Measurements from ENCODE around the gene CDCA4.
"Not testable (repeated sequence)": the region's sequence is repeated elsewhere in the genome, so short reads cannot be mapped to it uniquely, and the experiment has no call there.

The CDCA4 gene

DNA sequence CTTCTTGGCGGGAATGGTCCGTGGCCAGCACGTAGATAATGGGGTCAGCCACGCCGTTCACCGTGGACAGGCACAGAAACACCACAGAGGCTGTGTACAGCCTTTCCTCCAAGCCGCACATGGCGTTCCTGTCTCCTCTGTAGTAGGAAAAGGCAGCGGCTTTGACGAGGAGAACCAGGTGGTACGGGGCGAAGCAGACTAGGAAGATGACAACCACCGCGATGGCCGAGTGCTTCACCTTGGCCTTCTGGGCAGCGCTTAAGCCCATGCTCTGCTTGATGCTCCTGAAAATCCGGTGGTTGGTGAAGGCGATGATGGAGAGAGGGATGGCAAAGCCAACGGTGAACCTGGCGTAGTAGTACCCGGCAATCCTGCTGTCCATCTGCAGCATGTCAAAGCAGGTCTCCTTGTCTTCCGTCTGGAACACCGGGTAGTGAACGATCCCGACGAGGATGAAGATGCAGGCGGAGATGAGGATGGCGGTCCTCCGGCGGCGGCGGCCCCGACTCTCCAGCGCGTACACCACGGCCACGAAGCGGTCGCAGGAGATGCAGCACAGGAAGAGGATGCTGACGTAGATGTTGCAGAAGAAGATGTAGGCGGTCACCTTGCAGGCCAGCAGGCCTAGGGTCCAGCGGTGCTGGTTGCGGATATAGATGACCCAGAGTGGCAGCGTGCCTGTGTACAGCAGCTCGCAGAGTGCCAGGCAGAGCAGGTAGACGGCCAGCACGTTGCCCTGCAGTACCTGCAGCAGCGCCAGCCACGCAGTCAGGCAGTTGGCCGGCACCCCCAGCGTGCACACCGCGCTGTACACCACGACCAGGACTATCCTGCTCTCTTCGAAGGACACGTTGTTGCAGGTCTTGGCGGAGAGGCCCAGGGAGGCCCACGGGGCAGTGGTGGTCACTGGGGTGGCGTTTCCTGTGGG is 30.6 kb upstream of the CDCA4 start:
- H3K4me3 ChIP-seq (ENCODE audit: low read length) = no peak overlapping the region
- TF ChIP-seq ZNF274 (IDR thresholded peaks at IDR 0.05; ENCODE audit: low read depth, low read length) = no peak

DNA sequence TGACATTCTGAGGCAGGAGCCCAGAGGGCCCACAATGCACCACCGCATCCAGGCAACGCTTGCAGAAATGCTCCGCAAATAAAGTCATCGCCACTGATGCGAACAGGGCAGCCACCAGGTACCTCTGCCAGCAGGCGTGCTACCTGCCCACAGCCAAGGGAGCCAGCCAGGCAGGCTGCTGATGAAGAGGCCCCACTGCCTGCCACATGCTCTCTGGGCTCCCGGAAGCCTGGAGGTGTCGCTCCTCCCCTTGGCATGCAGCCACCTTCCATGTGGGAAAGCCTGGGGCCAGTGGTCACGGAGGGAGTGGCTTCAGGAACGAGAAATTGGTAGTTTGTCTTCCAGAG is 29.6 kb upstream of the CDCA4 start:
- no peak overlapping the region for H3K4me3 ChIP-seq (ENCODE audit: low read length)
- TF ChIP-seq ZNF274 (IDR thresholded peaks at IDR 0.05; ENCODE audit: low read depth, low read length) = no peak

DNA sequence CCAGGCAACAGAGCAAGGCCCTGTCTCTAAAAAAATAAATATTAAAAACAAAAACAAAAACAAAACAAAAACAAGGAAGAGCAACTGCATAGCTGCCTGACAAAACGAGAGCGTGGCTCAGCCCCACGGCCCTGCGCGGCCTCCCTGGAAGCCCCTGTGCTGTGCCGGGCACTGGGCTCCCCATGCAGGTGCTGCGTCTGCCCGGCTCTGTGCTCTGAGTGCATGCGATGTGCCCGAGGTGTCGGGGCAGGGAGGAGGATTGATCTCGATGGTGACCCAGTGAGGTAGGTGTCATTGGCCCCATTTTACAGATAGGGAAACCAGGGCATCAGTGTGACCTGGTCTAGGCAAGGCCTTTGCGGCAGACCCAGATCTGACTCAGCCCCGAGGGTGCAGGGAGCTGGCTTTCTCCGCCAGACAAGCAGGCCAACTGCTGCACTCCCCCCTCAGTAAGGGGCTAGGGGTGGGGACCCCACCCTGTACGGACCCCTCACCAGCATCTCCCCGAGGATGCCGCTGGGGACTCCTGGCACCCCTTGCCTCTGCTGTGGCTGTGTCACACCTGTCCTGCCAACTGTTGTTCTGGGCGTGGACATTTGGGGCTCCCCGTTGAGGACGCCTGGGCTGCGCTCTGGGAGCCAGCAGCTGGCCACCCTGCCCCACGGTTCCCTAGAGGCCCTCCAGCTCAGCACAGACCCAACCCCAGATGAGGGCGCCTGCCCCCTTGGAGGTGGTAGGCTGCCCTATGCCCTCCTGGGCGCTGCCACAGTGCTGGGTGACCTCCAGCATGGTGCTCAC is 29.1 kb upstream of the CDCA4 start:
- no peak for TF ChIP-seq ZNF274 (IDR thresholded peaks at IDR 0.05; ENCODE audit: low read depth, low read length)

DNA sequence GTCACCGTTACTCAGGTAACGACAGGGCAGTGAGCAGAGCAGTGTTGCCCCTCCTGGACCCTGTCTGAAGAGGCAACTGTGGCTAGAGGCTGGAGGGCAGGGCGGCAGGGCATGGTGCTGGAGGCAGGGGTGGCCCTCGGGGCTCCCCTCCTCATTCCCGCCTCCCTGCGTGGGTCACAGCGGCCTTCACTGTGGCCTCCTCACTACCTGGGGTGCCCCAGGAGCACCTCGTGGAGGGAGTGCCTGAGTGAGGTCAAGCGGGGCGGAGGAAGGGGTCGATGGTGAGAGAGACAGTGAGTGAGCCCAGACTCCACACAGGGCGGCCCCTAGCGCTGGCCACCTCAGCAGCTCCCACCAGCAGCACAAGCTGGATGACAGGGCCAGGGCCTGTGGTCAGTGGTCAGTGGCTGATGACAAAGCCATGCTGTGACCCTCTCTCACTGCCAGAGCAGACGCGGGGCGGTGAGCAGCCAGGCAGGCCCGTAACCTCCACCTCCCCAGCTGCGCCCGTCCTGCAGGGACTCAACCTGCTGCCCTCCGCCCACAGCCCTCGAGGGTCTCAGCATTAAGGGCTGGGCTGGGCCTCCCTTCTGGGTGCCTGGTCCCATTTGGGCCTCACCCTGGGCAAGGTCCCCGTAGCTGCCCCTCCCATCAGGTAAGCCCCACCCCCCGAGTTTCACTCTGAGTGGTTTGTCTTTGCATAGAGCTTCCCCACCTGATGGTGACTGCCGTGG is 26.6 kb upstream of the CDCA4 start:
- no peak for TF ChIP-seq ZNF274 (IDR thresholded peaks at IDR 0.05; ENCODE audit: low read depth, low read length)
- no peak overlapping the region for H3K4me3 ChIP-seq (ENCODE audit: low read length)

More for the DNA sequence above, 29.1 kb upstream of the CDCA4 start:
- H3K4me3 ChIP-seq (ENCODE audit: low read length) = no peak overlapping the region

DNA sequence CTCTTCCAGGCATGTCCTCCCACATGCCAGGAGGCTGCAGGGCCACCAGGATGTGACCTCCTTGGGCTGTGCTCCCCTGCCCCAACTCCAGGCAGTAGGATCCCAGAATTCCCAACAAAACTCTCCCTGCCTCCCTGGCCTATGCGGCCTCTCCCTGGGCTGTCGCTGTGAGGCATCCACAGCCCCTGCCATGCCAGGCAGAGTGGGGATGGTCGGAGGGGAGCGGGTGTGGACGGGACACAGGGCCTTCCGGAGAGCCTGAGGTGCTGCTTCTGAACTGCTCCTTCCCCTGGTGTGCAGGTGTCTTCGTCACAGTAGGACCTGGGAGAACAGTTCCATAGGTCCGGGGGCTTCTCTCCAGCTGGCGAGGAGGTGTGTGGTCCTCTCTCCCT is 26.0 kb upstream of the CDCA4 start:
- no peak overlapping the region for H3K4me3 ChIP-seq (ENCODE audit: low read length)
- TF ChIP-seq ZNF274 (IDR thresholded peaks at IDR 0.05; ENCODE audit: low read depth, low read length) = no peak

GRCh38 chr14:105045710-105046326 is 24.9 kb upstream of the CDCA4 start:
- no peak overlapping the region for H3K4me3 ChIP-seq (ENCODE audit: low read length)
- TF ChIP-seq ZNF274 (IDR thresholded peaks at IDR 0.05; ENCODE audit: low read depth, low read length) = no peak

DNA sequence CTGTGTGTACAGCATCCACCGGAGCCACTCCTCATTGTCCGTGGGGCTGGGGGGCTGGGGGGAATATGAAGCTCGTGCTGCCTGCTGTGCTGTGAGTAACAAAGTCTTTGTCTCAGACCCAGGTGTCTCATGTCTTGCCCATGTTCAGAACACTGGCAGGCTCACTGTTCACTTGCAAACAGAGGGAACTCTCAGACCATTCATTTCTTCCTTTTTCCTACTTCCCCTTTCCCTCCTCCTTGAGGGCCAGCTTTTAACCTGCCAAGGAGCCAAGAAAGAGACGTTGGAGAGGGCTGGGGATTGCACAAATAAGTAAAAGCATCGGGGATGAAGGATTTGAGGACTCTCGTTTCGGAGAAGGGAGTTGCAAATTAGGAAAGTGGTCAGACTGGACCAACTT is 22.8 kb upstream of the CDCA4 start:
- H3K4me3 ChIP-seq (ENCODE audit: low read length) = no peak overlapping the region
- no peak for TF ChIP-seq ZNF274 (IDR thresholded peaks at IDR 0.05; ENCODE audit: low read depth, low read length)

DNA sequence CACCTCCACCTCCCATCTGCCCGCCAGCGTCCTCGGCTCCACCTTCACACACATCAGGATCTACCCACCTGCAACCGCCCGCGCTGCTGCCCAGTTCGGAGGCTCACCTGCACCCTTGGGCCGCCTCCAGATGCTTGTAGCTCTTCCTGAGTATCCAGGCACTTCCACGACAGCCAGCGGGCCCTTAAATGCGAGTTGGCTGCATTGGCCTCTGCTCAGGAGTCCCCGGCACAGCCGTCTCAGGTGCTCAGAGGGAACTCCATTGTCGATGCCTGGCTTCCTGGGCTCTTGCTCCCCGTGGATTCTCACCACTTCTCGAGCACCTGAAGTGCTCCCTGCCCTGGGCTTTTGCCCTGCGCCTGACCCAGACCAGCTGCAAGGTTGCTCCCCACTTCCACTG is 21.9 kb upstream of the CDCA4 start:
- no peak overlapping the region for H3K4me3 ChIP-seq (ENCODE audit: low read length)
- no peak for TF ChIP-seq ZNF274 (IDR thresholded peaks at IDR 0.05; ENCODE audit: low read depth, low read length)

- no peak overlapping the region for H3K4me3 ChIP-seq (ENCODE audit: low read length)
- TF ChIP-seq ZNF274 (IDR thresholded peaks at IDR 0.05; ENCODE audit: low read depth, low read length) = no peak
These were observed 21.2 kb upstream of the CDCA4 start for GRCh38 chr14:105041841-105042765.

GRCh38 chr14:105039458-105040205 is 18.7 kb upstream of the CDCA4 start:
- no peak overlapping the region for H3K4me3 ChIP-seq (ENCODE audit: low read length)
- no peak for TF ChIP-seq ZNF274 (IDR thresholded peaks at IDR 0.05; ENCODE audit: low read depth, low read length)

DNA sequence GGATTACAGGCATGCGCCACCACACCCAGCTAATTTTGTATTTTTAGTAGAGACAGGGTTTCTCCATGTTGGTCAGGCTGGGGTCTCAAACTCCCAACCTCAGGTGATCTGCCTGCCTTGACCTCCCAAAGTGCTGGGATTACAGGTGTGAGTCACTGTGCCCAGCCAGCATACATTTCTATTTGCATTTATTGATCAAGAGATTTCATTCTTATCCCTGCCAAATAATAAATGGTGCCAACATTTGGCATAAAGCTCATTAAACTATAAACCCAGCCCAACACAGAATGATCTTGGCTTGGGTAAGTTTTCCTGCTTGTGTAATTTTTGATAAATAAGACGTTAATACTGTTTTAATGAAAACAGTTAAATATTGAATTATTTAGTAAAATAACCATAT is 14.7 kb upstream of the CDCA4 start:
- not testable (repeated sequence) for H3K4me3 ChIP-seq (ENCODE audit: low read length)

DNA sequence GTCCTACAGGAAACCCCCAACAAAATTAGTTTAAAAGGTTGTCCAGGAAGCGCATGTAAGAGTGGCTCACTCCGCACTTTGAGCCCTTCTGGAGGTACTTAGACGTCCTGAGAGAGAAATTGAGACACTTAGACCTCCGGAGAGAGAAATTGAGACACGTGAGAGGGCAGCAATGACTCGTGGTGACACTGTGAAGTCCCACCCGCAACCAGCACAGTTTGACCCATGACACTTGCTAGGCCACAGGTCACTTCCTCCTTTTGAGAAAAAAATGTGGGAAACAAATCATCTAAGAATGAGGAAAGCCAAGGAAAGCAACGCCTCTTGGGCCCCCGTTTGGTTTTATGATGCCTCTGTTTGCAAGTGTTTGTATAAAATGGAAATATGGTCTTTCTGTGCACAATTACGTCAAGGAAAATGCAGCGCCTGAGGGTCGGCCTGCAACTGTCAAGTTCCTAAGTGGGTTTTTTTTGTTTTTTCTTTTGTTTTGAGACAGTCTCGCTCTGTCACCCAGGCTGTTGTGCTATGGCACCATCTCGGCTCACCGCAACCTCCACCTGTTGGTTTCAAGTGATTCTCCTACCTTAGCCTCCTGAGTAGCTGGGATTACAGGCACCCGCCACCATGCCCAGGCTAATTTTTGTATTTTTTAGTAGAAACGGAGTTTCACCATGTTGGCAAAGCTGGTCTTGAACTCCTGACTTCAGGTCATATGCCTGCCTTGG is 13.6 kb upstream of the CDCA4 start:
- H3K4me3 ChIP-seq (ENCODE audit: low read length) = no peak overlapping the region
- TF ChIP-seq ZNF274 (IDR thresholded peaks at IDR 0.05; ENCODE audit: low read depth, low read length) = no peak

DNA sequence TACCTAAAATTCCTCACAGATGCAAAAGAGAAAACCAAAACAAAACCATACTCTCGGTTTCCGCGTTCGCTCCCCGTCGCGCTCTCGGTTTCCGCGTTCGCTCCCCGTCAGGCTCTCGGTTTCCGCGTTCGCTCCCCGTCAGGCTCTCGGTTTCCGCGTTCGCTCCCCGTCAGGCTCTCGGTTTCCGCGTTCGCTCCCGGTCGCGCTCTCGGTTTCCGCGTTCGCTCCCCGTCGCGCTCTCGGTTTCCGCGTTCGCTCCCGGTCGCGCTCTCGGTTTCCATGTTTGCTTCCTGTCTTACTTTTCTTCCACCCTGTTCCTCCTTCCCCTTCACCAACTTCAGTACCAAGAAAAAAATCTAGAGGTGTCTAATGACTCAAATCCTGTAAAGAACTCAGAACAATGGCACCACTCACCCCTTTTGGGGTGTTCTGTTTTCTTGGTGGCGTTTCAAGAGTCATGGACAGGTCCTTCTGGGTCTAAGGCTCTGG is 12.6 kb upstream of the CDCA4 start:
- not testable (repeated sequence) for H3K4me3 ChIP-seq (ENCODE audit: low read length)

DNA sequence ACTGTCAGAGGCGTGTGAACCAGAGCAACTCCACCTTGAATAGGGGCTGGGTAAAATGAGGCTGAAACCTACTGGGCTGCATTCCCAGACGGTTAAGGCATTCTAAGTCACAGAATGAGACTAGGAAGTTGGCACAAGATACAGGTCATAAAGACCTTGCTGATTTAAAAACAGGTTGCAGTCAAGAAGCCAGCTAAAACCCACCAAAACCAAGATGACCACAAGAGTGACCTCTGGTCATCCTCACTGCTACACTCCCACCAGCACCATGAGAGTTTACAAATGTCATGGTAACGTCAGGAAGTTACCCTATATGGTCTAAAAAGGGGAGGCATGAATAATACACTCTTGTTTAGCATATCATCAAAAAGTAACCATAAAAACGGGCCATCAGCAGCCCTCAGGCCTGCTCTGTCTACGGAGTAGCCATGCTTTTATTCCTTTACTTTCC is 11.6 kb upstream of the CDCA4 start:
- not testable (repeated sequence) for H3K4me3 ChIP-seq (ENCODE audit: low read length)
